ENCODE data around the gene MRTFA. TPM values are rescaled to one million over a fixed set of nuclear protein-coding genes. Genes with fewer than 3 reads are reported as not detected.

The MRTFA gene
- total and polyA plus RNA-seq, 2 of the 13 experiments (the other 11 are each of a cell fraction or from before 2014, with no cell fraction given), result 2.4 to 8.2 TPM

- ChIA-PET POLR2A (interaction anchor here (0.6 kb wide), 1 partner anchor 57 kb away, joined by 5 read pairs; no protein-coding TSS in a partner anchor), CTCF (ENCODE audit: low intra/inter-chr PET ratio, low total read pairs) (no interaction called here)
- TF ChIP-seq BORCS8-MEF2B (CRISPR knock-in tag; IDR thresholded peaks at IDR 0.05), result no peak
- no peak for TF ChIP-seq ZSCAN9 (CRISPR knock-in tag; IDR thresholded peaks at IDR 0.05; ENCODE audit: borderline replicate concordance)
- TF ChIP-seq PRDM15 (CRISPR knock-in tag; IDR thresholded peaks at IDR 0.05), result no peak
- TF ChIP-seq NR2F6 (IDR thresholded peaks at IDR 0.05), result peak; percentile 73
- 0 out of 2 replicates have a peak, but pooled peaks have one; percentile 25 for TF ChIP-seq NR2F6 (CRISPR knock-in tag; IDR thresholded peaks at IDR 0.05)
- no peak for TF ChIP-seq ZNF597 (CRISPR knock-in tag; IDR thresholded peaks at IDR 0.05)
- Histone ChIP-seq H3K27me3 (ENCODE audit: control insufficient read depth in 1 of 2, insufficient read depth in 2 of 2, low read length in 2 of 2) (no peaks in the 10 kb centered on the region), H3K4me1 (ENCODE audit: insufficient read depth, low read length) (peaks cover 34% of the 10 kb centered on the region), H3K27ac (ENCODE audit: extremely low read length, insufficient read depth, low read length) (no peak overlapping the region), H3K4me2 (ENCODE audit: low read depth, low read length) (no peak overlapping the region), H4K20me1 (ENCODE audit: insufficient read depth, low read length) (no peaks in the 10 kb centered on the region), H3K4me3 (replicated peaks in 1 of 3; ENCODE audit: insufficient read depth in 1 of 3, low read depth in 2 of 3, low read length in 3 of 3) (no peak overlapping the region), H3K9ac (ENCODE audit: insufficient read depth, low read depth, low read length) (no peak overlapping the region), H3K9me3 (ENCODE audit: low read length) (no peaks in the 10 kb centered on the region), H3K79me2 (ENCODE audit: insufficient read depth, low read length) (peaks cover 17% of the 10 kb centered on the region), H3K36me3 (replicated peaks in 1 of 2; ENCODE audit: control insufficient read depth in 1 of 2, insufficient read depth in 2 of 2, low read length in 2 of 2) (no peaks in the 10 kb centered on the region), H2AFZ (ENCODE audit: low read length) (no peak overlapping the region)
- intact Hi-C loops (cut with micrococcal nuclease; ENCODE audit: unreplicated experiment), result no loop called here
- BruUV-seq (replicated peaks), result no TSS peak
- 100% methylated on average over 1 of the region's 1 CpG for WGBS (ENCODE audit: low lambda C conversion rate)
- no peak for ATAC-seq
- DNase-seq (ENCODE audit: low spot score), result no peak
- FAIRE-seq, result no peak
- in situ Hi-C loops (cut with HindIII; ENCODE audit: extremely low pct_ligation_motif_present, low pct_unique_long_range_greater_than_20kb), result no loop called here
Measured at GRCh38 chr22:40567626-40568328, 68.7 kb downstream of the MRTFA start.

All from HepG2 (cell line).